H9 (cell line): Measurements from ENCODE around the gene KIF21B. TPM values are rescaled to one million over a fixed set of nuclear protein-coding genes. Genes with fewer than 3 reads are reported as not detected.

Source experiments
- DNase-seq: peaks from one replicate; pipeline ENCODE4 v3.0.0-alpha.2; 2017
- H2AFZ ChIP-seq: one replicate; pipeline ENCODE4 v1.6.1; 2013; ENCODE audit warnings: mild to moderate bottlenecking, low read length, control low read depth, moderate library complexity
- H2AK5ac ChIP-seq: 2 replicates; pipeline ENCODE4 v1.6.1; 2013; ENCODE audit warnings: low read length, control low read depth, mixed read lengths; ENCODE audit not compliant: insufficient read length
- H2BK120ac ChIP-seq: one replicate; pipeline ENCODE4 v1.6.1; 2013; ENCODE audit warnings: low read depth, mild to moderate bottlenecking, low read length, control low read depth, inconsistent platforms; ENCODE audit not compliant: poor library complexity, severe bottlenecking
- H2BK12ac ChIP-seq: 2 replicates; pipeline ENCODE4 v1.6.1; 2013; ENCODE audit warnings: low read length, control low read depth, mixed read lengths, low read depth; ENCODE audit not compliant: insufficient read length
- H2BK15ac ChIP-seq: 2 replicates; pipeline ENCODE4 v1.6.1; 2013; ENCODE audit warnings: low read depth, low read length, control low read depth
- H2BK20ac ChIP-seq: one replicate; pipeline ENCODE4 v1.6.1; 2013; ENCODE audit warnings: low read depth, mild to moderate bottlenecking, low read length, control low read depth, inconsistent platforms; ENCODE audit not compliant: poor library complexity, severe bottlenecking
- H2BK5ac ChIP-seq: 2 replicates; pipeline ENCODE4 v1.6.1; 2013; ENCODE audit warnings: low read length, control low read depth, mixed read lengths; ENCODE audit not compliant: insufficient read length
- H3K14ac ChIP-seq: 2 replicates; pipeline ENCODE4 v1.6.1; 2013; ENCODE audit warnings: low read length, control low read depth; ENCODE audit not compliant: insufficient read depth
- H3K18ac ChIP-seq: 2 replicates; pipeline ENCODE4 v1.6.1; 2013; ENCODE audit warnings: low read depth, mild to moderate bottlenecking, mixed read lengths, low read length, control low read depth; ENCODE audit not compliant: insufficient read length
- H3K23ac ChIP-seq: 2 replicates; pipeline ENCODE4 v1.6.1; 2013; ENCODE audit warnings: low read length, control low read depth, mixed read lengths, low read depth; ENCODE audit not compliant: insufficient read length
- H3K23me2 ChIP-seq: 2 replicates; pipeline ENCODE4 v1.6.1; 2013; ENCODE audit warnings: low read depth, mild to moderate bottlenecking, mixed read lengths, low read length, control low read depth; ENCODE audit not compliant: insufficient read length, poor library complexity, severe bottlenecking
- H3K27ac ChIP-seq: 2 replicates; pipeline ENCODE4 v1.5.1; 2013; ENCODE audit warnings: low read length, control low read depth, mixed read lengths, low read depth; ENCODE audit not compliant: insufficient read length
- H3K27me3 ChIP-seq: 2 replicates; pipeline ENCODE4 v1.6.1; 2013; ENCODE audit warnings: low read length, control low read depth, inconsistent platforms; ENCODE audit not compliant: insufficient read depth
- H3K4ac ChIP-seq: 2 replicates; pipeline ENCODE4 v1.6.1; 2013; ENCODE audit warnings: low read depth, mild to moderate bottlenecking, control low read depth, inconsistent platforms, low read length, moderate library complexity
- H3K4me1 ChIP-seq: 2 replicates; pipeline ENCODE4 v1.6.1; 2013; ENCODE audit warnings: low read length, control low read depth, inconsistent platforms; ENCODE audit not compliant: insufficient read depth
- H3K4me2 ChIP-seq: 2 replicates; pipeline ENCODE4 v1.6.1; 2013; ENCODE audit warnings: low read length, control low read depth, mixed read lengths; ENCODE audit not compliant: insufficient read length, insufficient read depth
- H3K56ac ChIP-seq: 2 replicates; pipeline ENCODE4 v1.6.1; 2013; ENCODE audit warnings: low read depth, mild to moderate bottlenecking, mixed read lengths, low read length, control low read depth; ENCODE audit not compliant: insufficient read length
- H3K79me1 ChIP-seq: 2 replicates; pipeline ENCODE4 v1.6.1; 2013; ENCODE audit warnings: low read depth, mild to moderate bottlenecking, moderate library complexity, low read length, control low read depth, inconsistent platforms; ENCODE audit not compliant: insufficient read depth, poor library complexity, severe bottlenecking
- H3K79me2 ChIP-seq: 2 replicates; pipeline ENCODE4 v1.6.1; 2013; ENCODE audit warnings: low read length, control low read depth, inconsistent platforms; ENCODE audit not compliant: insufficient read depth
- H3K9ac ChIP-seq: 2 replicates; pipeline ENCODE4 v1.6.1; 2013; ENCODE audit warnings: low read length, control low read depth, mixed read lengths; ENCODE audit not compliant: insufficient read length; ENCODE audit errors: extremely low read depth
- H3K9me3 ChIP-seq: one replicate; pipeline ENCODE4 v1.6.1; 2013; ENCODE audit warnings: low read depth, low read length, inconsistent platforms; ENCODE audit not compliant: control insufficient read depth
- H3T11ph ChIP-seq: one replicate; pipeline ENCODE4 v1.6.1; 2013; ENCODE audit warnings: mild to moderate bottlenecking, low read length, control low read depth, inconsistent platforms
- H4K20me1 ChIP-seq: one replicate; pipeline ENCODE4 v1.6.1; 2013; ENCODE audit not compliant: control insufficient read depth, insufficient read length, insufficient read depth
- H4K5ac ChIP-seq: 2 replicates; pipeline ENCODE4 v1.6.1; 2013; ENCODE audit warnings: low read depth, mild to moderate bottlenecking, mixed read lengths, low read length, control low read depth; ENCODE audit not compliant: insufficient read length
- H4K8ac ChIP-seq: replicated peaks from 2 replicates; pipeline ENCODE4 v1.6.1; 2013; ENCODE audit warnings: low read length, control low read depth, mixed read lengths, low read depth; ENCODE audit not compliant: insufficient read length
- H4K91ac ChIP-seq: 2 replicates; pipeline ENCODE4 v1.6.1; 2013; ENCODE audit warnings: low read depth, mild to moderate bottlenecking, moderate library complexity, mixed read lengths, low read length, control low read depth; ENCODE audit not compliant: insufficient read length
- H3K27ac Mint-ChIP-seq, 3 experiments: 2 replicates in 2 of 3; 3 replicates in 1 of 3; pipeline ENCODE4 v1.8.0; 2020 to 2021; ENCODE audit warnings: mixed read lengths in 3 of 3, mild to moderate bottlenecking in 1 of 3, moderate library complexity in 1 of 3
- H3K27me3 Mint-ChIP-seq: 2 replicates; pipeline ENCODE4 v1.8.0; 2021; ENCODE audit warnings: low read depth, mild to moderate bottlenecking, moderate library complexity, mixed read lengths
- H3K36me3 Mint-ChIP-seq, 3 experiments: 2 replicates in 2 of 3; 3 replicates in 1 of 3; pipeline ENCODE4 v1.8.0; 2020 to 2021; ENCODE audit warnings: low read depth in 3 of 3, mixed read lengths in 3 of 3; ENCODE audit not compliant: insufficient read depth in 1 of 3
- H3K4me1 Mint-ChIP-seq, 2 experiments: 2 replicates each; pipeline ENCODE4 v1.8.0; 2020; ENCODE audit warnings: mixed read lengths in 2 of 2
- H3K4me3 Mint-ChIP-seq, 2 experiments: 2 replicates in 1 of 2; 3 replicates in 1 of 2; pipeline ENCODE4 v1.8.0; 2020 to 2021; ENCODE audit warnings: mild to moderate bottlenecking in 2 of 2, mixed read lengths in 2 of 2, moderate library complexity in 1 of 2
- H3K9me3 Mint-ChIP-seq, 2 experiments: 2 replicates in 1 of 2; 3 replicates in 1 of 2; pipeline ENCODE4 v1.8.0; 2020; ENCODE audit warnings: mild to moderate bottlenecking in 2 of 2, mixed read lengths in 2 of 2, moderate library complexity in 1 of 2
- WGBS: extraction: QIAGEN DNeasy Blood & Tissue Kit; methylation state at CpG from one replicate; pipeline ENCODE4 v1.1.7; 2013; ENCODE audit warnings: missing lambda C conversion rate, low lambda C conversion rate, mixed read lengths; ENCODE audit not compliant: insufficient read length; ENCODE audit errors: extremely low coverage; 5-methylcytosine and 5-hydroxymethylcytosine counted together
- total RNA-seq: library from RNA; stranded (reverse); gene quantifications from 2 replicates; pipeline ENCODE4 v1.2.1, GENCODE V29; 2021
- TF ChIP-seq, protein P1 (sequence below): fragments of 200-600 bp; sonication (generic); conservative IDR thresholded peaks from 3 replicates; pipeline ENCODE4 v1.8.0; 2021; ENCODE audit warnings: antibody characterized with exemption, mild to moderate bottlenecking

The KIF21B gene
- total RNA-seq, 1 experiment from 2014 or later = 7.5 TPM

DNA sequence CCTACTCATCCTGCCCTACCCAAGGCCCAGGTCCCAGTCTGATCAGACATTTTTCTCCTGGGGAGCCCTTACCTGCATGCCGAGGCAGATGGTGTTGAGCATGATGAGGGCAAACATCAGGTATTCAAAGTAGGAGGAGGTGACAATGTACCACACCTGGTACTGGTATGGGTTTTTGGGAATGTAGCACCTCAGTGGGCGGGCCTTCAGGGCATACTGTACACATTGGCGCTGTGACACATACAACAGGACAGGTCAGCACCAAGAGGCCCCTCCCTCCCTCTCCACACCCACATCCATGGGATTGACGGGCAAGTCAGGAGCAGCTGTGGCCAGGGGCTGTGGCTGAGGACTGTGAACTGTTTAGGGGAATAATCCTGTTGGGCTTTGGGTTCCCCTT, 37.1 kb upstream of the KIF21B start:
- Histone ChIP-seq H4K8ac (no peak overlapping the region), H3K79me1 (no peaks in the 10 kb centered on the region), H2BK120ac (no peak overlapping the region), H2AFZ (no peak overlapping the region), H3K14ac (no peak overlapping the region), H3K18ac (no peak overlapping the region), H2BK15ac (no peak overlapping the region), H2BK12ac (no peak overlapping the region), H3K4ac (no peak overlapping the region), H3K4me2 (no peak overlapping the region), H3K79me2 (no peaks in the 10 kb centered on the region), H3K9me3 (no peaks in the 10 kb centered on the region), H3K27me3 (no peaks in the 10 kb centered on the region), H3K56ac (no peak overlapping the region), H3K27ac (no peak overlapping the region), H2BK5ac (no peak overlapping the region), H3K23ac (no peak overlapping the region), H2BK20ac (no peak overlapping the region), H4K5ac (no peak overlapping the region), H3T11ph (no peak overlapping the region), H4K20me1 (no peaks in the 10 kb centered on the region), H4K91ac (no peak overlapping the region), H3K4me1 (peaks cover 5% of the 10 kb centered on the region; the same call in 1 of the 2 replicates), H3K9ac (no peak overlapping the region), H3K23me2 (no peaks in the 10 kb centered on the region), H2AK5ac (no peak overlapping the region)
- Mint-ChIP-seq H3K4me3 (no peak overlapping the region), H3K36me3 (no peaks in the 10 kb centered on the region), H3K4me1 (peaks cover 21 to 36% of the 10 kb centered on the region in 2 experiments), H3K27me3 (peaks cover 7% of the 10 kb centered on the region), H3K27ac (no peak overlapping the region), H3K9me3 (no peaks in the 10 kb centered on the region)
- no CpG with 5 or more reads among the region's 4 CpGs for WGBS
- no peak for DNase-seq
- TF ChIP-seq, protein P1, sequence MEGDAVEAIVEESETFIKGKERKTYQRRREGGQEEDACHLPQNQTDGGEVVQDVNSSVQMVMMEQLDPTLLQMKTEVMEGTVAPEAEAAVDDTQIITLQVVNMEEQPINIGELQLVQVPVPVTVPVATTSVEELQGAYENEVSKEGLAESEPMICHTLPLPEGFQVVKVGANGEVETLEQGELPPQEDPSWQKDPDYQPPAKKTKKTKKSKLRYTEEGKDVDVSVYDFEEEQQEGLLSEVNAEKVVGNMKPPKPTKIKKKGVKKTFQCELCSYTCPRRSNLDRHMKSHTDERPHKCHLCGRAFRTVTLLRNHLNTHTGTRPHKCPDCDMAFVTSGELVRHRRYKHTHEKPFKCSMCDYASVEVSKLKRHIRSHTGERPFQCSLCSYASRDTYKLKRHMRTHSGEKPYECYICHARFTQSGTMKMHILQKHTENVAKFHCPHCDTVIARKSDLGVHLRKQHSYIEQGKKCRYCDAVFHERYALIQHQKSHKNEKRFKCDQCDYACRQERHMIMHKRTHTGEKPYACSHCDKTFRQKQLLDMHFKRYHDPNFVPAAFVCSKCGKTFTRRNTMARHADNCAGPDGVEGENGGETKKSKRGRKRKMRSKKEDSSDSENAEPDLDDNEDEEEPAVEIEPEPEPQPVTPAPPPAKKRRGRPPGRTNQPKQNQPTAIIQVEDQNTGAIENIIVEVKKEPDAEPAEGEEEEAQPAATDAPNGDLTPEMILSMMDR = no peak
